ENCODE results near the gene COMMD7.
"Not testable (repeated sequence)": the region's sequence is repeated elsewhere in the genome, so short reads cannot be mapped to it uniquely, and the experiment has no call there.

DNA sequence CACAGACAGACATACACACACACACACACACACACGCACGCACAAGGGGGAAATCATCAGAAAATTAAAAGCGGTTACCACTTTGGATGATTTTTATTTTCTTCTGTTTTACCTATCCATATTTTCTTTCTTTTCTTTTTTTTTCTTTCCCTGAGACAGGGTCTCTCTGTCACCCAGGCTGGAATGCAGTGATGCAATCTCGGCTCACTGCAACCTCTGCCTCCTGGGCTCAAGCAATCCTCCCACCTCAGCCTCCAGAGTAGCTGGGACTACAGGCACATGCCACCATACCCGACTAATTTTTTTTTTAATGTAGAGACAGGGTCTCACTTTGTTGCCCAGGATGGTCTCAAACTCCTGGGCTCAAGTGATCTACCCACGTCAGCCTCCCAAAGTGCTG lies 14.8 kb downstream of the COMMD7 start:
- not testable (repeated sequence) for TF ChIP-seq CTCF (IDR thresholded peaks at IDR 0.05 in 2 of 3, conservative IDR thresholded peaks at IDR 0.05 in 1 of 3; ENCODE audit: borderline replicate concordance in 1 of 3, insufficient read depth in 1 of 3, low read depth in 2 of 3, low read length in 2 of 3); ZFX (IDR thresholded peaks at IDR 0.05); EZH2phosphoT487 (IDR thresholded peaks at IDR 0.05; ENCODE audit: borderline replicate concordance); YY1 (IDR thresholded peaks at IDR 0.05; ENCODE audit: extremely low read depth, insufficient replicate concordance, low read depth, low read length); SIN3A (IDR thresholded peaks at IDR 0.05; ENCODE audit: low read depth); FOSL1 (IDR thresholded peaks at IDR 0.05; ENCODE audit: low read depth); RAD21 (IDR thresholded peaks at IDR 0.05; ENCODE audit: low read depth); POLR2A (IDR thresholded peaks at IDR 0.05; ENCODE audit: borderline replicate concordance, extremely low read depth, insufficient read depth, insufficient read length); REST (IDR thresholded peaks at IDR 0.05; ENCODE audit: low read depth); POLR2AphosphoS5 (IDR thresholded peaks at IDR 0.05; ENCODE audit: low read depth, low read length)
- TF ChIP-seq, protein P1, sequence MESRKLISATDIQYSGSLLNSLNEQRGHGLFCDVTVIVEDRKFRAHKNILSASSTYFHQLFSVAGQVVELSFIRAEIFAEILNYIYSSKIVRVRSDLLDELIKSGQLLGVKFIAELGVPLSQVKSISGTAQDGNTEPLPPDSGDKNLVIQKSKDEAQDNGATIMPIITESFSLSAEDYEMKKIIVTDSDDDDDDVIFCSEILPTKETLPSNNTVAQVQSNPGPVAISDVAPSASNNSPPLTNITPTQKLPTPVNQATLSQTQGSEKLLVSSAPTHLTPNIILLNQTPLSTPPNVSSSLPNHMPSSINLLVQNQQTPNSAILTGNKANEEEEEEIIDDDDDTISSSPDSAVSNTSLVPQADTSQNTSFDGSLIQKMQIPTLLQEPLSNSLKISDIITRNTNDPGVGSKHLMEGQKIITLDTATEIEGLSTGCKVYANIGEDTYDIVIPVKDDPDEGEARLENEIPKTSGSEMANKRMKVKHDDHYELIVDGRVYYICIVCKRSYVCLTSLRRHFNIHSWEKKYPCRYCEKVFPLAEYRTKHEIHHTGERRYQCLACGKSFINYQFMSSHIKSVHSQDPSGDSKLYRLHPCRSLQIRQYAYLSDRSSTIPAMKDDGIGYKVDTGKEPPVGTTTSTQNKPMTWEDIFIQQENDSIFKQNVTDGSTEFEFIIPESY (IDR thresholded peaks at IDR 0.05; ENCODE audit: extremely low read depth, insufficient replicate concordance, low read length), result not testable (repeated sequence)
- TF ChIP-seq, protein P2, sequence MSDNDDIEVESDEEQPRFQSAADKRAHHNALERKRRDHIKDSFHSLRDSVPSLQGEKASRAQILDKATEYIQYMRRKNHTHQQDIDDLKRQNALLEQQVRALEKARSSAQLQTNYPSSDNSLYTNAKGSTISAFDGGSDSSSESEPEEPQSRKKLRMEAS (IDR thresholded peaks at IDR 0.05), result not testable (repeated sequence)

All from HCT116 (cell line).